Vagina (tissue), 2 donors: ENCODE results near the gene KCNA2.

ENCODE experiments used
- CTCF ChIP-seq, 3 experiments: fragments of 450-650 bp in 2 of 3; fragments of 200-600 bp in 1 of 3; sonication (generic) in 1 of 3; IDR thresholded peaks; one replicate each; pipeline ENCODE4 v1.5.1; 2017 to 2019; ENCODE audit warnings: antibody characterized with exemption in 3 of 3, mild to moderate bottlenecking in 2 of 3, moderate library complexity in 2 of 3
- POLR2A ChIP-seq, 2 donors: fragments of 450-650 bp; IDR thresholded peaks; one replicate each; pipeline ENCODE4 v1.6.1; 2017; ENCODE audit warnings: antibody characterized with exemption in 2 of 2, mild to moderate bottlenecking in 2 of 2, moderate library complexity in 2 of 2

GRCh38 chr1:110583505-110583904 lies 22.7 kb downstream of the KCNA2 start:
- no peak for TF ChIP-seq CTCF (IDR thresholded peaks at IDR 0.05)
- no peak for TF ChIP-seq POLR2A (IDR thresholded peaks at IDR 0.05)
